ENCODE data around the gene GYG1.

- TF ChIP-seq CTCF (IDR thresholded peaks at IDR 0.05; ENCODE audit: low read depth, low read length) (no peak), EZH2phosphoT487 (IDR thresholded peaks at IDR 0.05; ENCODE audit: low read depth) (no peak)
Observed at GRCh38 chr3:149058198-149058597, 66.9 kb downstream of the GYG1 start.

All from OCI-LY3 (cell line).